Central memory CD4-positive, alpha-beta T cell (primary cell): Measurements from ENCODE around the gene MDK.

Experiments
- DNase-seq: peaks from one replicate; pipeline ENCODE4 v3.0.0; 2022

The MDK gene

DNA sequence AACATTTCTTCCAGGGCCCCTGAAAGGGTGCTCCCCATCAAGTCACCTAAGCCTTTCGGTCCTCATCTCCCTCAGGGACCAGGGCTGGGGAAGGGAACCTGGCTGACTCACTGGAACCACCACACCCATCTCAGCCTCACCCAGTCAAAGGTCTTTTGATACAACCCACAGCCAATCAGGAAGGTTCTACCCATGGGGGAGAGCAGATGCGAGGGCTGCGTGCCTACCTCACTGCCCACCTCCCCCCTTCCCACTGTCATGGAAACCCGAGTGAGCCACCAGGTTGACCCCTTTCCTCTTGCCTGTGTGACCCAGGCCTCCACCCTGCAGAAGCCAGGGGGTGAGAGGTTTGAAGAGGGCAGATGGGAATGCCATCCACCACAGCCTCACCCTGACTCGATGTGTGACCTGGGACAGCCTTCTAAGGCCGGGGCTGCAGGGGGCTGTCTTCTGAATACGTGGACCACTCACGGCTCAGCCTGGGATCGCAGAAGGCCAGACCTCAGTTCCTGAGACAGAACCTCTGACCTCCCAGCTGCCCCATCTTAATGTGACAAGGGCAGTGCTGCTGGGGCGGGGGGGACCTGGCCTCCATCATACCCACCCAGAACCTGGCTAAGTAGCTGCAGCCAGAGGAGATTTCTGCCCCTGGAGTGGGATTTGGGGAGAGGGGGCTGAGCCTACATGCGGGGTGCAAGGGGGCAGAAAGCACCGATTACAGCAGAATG is 2.7 kb downstream of the MDK start:
- no peak for DNase-seq

DNA sequence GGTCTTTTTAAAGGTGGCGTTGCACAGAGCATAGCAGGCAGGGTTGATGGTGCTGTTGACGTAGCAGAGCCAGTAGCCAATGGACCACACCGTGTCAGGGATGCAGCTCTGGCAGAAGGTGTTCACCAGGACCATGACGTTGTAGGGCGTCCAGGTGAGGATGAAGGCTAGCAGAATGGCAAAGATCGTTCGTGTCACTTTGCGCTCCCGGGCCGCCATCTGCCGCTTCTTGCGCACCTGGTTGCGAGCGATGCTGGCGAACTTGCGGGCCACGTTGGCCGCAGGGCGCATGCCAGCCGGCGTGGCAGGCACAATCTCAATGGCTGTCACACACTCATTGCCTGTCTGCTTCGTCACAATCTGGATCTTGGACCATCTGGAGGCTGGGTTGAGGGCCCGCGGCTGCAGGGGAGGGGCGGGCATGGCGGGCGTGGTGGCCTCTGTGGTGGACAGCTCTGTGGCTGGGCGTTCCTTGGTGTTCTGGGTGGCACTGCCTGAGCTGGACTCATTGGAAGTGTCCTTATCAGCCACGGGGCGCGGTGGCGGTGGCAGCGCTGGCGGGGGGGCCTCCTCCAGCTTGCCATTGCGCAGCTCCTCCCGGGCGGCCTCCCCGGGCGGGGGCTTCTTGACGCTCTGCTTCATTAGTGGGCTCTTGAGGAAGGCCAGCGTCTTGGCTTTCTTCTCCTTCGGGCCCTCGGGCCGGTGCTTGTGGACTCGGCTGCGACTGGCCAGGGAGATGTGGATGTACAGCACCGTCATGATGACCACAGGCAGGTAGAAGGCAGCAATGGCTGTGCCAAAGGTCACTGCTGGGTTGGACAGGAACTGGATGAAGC is 3.9 kb downstream of the MDK start:
- DNase-seq = no peak

DNA sequence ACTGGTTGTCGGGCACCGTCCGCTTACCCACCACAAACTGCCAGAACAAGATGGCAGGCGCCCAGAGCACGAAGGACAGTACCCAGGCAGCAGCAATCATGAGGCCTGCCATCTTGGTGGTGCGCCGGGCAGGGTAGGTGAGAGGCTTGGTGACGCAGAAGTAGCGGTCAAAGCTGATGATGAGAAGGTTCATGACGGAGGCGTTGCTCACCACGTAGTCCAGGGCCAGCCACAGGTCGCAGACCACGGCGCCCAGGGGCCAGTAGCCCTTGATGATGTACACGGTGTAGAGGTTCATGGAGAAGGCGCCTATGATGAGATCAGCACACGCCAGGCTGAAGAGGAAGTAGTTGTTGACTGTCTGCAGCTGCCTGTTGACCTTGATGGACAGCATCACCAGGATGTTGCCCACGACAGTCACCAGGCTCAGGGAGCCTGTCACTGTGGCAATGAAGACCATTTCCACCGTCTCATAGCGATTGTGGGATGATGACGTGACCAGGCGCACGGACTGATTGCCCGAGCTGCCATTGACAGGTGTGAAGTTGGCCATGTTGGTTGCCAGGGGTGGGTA is 4.6 kb downstream of the MDK start:
- DNase-seq = no peak

DNA sequence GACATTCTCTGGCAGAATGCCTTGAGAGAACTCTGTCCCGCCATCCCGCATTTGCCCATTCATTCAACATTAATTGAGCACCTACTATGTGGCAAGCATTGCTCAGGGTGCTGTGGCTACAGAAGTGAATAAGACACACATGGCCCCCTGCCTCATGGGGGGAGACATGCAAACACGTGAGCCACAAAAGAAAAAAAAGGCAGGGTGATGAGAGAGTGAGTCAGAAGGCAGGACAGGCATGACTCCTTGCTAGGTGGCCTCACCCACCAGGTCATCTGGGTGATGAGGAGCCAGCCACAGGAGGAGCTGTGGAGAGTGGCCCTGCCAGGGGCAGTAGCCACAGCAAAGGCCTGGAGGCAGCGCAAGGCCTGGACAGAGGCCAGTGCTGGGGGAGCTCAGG is 5.2 kb downstream of the MDK start:
- DNase-seq = no peak

DNA sequence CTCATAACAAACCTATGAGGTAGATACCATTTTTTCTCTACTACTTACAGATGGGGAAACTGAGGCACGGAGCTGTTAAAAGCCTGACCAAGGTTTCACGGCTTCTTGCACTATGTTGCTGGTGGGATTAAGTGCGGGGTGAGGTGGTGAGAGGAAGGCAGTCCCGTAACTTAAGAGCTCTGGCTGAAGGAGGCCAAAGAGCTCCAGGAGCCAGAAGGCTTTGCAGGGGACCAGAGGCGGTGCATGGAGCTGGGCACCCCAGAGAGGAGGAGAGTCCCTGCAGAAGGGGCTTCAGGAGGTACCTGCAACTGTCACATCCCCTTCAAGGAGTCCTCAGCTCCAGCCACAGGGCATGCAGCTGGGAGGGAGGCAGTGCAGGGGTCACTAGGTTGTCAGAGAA is 6.0 kb downstream of the MDK start:
- no peak for DNase-seq

DNA sequence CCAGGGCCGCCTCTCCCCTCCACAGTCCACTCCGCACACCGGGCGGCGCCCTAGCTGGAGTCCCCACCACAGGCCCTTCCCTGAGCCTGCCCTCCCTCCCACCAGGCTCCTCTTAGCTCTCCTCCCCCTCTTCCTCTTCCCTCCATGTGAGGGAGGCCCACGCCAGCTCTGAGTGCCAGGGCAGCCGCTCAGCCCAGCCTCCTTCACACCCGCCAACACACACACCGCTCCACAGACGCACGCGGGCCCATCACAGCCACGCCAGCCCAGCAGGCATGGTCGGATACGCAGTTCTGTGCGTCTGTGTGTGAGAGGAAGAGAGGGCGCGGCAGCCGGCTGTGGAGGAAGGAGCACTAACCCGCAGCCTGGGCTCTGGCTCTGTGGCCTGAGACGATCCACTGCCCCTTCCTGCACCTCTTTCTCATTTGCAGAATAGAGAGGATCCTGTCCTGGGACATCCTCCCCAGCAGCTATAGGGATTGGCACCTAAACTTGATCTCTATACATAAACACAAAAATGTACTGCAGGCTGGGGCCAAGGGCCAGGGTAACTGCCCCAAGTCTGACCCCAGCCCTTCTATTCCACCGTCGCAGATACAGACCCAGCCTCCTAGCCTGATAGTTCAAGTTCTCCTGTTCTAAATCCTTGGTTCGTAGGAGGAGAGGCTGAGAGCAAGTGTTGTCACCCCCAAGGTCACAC is 6.6 kb downstream of the MDK start:
- DNase-seq = no peak

DNA sequence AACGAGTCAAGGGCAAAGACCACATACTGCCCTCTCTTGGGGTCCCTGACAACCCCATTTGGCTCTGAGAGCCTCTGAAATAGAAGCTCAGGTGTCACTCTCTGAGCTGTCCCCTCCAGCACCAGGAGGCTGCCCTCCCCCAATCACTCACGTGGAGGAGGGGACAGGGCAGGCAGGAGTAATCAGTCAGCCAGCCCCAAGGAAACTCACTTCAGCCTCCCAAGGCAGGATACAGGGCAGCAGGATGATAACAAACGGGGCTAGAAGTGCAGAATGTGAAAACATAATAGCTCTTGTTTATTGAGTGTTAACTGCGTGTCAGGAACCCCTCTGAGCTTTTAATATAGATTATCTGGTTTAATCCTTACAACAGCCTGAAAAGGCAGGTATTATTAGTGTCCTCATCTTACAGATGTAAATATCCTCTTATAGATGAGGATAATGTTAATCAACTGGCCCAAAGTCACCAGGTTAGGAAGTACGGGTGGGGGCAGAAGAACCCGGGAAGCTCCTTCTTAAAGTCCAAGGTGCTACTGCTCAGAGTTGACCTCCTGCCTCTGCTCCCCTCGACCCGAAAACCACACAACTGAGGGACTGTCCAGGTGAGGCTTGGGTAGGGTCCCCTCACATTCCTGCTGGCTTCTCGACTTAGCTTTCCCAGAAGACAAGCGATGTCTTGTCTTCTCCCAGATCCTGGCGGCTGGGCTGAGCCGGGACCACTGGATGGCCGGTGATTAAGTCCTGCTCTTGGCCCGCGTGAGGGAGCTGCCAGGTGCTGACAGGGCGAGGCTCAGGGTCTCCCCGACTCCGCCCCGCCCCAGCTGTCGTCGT is 7.4 kb downstream of the MDK start:
- DNase-seq = no peak

DNA sequence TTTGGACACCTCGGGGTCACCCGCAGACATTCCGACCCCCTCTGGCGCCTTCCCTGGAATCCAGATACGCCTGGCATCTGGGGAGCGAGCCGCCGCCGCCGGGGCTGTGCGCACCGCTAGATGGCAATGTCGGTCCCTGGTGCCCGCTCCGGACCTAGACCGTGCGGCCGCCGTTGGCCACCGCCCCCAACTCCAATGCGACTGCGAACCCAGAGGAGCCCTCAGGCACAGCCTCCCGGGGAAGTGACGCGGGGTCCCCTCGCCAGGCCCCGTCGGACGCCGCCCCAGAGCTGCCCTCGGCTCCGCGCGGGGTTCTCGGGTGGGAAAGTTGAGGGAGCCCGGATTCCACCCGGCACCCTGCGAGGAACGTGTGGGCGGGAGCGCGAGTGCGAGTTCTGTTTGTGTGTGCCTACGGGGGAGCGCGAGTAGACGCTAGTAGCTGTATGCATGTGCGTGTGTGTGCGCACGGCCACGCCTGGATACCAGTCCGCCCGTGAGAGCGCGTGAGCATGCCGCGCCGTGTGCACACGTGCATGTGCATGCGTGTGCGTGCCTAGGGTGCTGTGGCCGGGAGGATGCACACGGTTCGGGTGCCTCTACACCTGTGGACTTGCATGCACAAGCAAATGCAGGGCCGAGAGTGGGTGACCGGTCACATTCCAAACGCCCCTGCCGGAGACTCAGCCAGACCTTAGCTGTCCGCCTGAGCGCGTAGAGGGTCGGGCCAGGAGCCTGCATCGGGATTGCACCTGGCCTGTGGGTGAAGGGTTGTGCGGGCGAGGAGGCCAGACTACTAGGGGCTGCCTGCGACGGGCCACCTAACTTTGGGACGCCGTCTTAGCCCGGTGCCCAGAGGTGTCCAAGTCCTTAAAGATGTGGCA is 8.2 kb downstream of the MDK start:
- DNase-seq = no peak

DNA sequence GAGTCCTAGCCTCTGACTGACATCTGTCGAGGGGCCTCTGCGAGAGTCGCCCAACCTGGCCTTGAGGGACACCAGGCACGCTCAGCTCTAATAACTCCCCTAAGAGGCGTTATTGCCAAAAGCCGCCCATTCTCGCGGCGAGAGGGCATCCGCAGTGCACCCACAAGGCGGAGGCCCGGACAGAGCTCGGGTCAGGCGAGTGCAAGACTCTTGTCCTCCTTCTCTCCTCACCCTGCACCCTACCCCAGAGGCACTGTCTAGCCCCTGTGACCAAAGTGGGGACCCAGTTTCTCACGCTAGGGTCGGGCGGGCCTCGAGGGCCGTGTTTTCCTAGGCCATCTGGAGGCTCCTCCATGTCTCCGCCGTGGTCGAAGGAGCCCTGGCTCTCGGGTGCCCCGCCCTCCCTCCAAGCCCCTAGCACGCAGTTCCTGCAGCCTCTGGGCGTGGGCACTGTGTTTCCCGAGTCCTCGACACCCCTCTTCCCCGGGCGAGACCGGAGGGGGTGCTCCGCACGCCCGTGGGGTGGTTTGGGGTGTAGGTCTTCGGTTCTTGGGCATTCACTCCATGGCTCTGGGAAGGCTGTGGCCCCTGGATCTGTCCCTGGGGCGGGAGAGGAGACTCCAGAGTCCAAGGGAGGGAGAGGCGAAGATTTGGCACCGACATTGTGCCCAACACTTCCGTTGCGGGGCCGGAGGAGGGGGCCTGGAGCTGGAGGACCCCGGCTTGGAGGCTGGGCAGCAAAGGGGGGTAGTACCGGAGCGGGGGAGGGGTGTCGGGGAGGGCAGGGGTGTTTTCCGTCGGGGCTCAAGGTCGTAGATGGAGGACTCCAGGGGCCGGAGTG is 9.1 kb downstream of the MDK start:
- DNase-seq = no peak

DNA sequence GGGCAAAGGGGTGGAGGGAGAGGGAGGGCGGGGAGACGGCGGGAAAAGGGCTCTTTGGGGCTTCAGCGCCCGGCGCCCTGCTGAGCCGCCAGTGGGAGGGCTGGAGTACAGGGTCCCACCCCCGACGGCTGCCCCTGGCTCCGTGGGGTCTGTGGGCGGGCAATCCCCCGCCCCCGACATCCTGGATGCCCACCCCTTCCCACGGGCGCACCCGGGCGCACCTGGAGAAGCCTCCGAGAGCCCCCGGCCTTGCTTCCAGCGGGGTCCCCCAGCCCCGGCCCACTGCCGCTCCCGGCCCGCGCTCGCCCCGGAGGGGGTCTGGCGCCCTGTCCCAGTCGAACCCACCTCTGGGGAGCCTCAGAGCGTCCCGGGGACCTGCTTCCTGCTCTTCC is 9.7 kb downstream of the MDK start:
- DNase-seq = no peak

DNA sequence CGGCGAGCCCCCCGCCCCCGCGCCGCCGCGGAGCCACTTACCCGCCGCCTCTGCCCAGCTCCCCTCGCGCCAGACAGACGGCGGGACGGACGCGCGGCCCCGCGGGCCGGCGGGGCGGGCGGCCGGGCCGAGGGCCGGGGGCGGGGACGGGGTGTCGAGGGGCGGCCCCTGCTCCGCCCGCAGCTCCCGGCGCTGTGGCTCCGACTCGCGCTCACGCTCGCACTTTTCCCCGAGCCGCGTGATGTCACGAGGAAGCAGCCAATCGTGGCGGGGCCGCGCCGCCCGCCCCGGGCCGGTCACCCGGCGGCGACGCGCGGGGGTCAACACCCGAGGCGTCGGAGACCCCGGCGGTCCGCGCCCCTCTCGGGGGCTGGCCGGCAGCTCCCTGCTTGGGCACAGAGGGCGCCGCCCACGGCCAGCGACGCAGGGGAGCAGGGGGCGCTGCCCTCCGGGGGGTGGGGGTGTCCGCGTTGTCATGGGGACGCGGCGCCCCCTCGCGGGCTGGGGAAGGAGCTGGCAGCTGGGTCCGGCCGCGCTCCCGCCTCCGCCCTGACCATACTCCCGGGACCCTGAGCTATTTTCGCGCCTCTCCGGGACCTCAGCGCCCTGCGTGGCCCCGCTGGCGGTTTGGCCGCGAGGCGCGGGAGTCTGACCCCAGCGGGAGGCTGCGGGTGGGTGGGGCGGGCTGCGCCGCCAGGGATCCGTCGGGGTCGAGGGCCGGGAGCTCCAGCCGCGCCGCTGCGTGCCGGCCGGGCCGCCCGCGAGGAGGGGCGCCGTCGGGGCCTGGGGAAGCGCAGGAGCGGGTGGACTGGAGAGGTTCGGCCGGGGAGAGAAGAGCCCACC is 10.3 kb downstream of the MDK start, which contains the start of gene CHRM4:
Gene CHRM4, minus strand, starts transcription at position 199 of the 843 bp plus-strand sequence. CDS start 5,219 bp downstream, outside the sequence.
- DNase-seq = no peak

DNA sequence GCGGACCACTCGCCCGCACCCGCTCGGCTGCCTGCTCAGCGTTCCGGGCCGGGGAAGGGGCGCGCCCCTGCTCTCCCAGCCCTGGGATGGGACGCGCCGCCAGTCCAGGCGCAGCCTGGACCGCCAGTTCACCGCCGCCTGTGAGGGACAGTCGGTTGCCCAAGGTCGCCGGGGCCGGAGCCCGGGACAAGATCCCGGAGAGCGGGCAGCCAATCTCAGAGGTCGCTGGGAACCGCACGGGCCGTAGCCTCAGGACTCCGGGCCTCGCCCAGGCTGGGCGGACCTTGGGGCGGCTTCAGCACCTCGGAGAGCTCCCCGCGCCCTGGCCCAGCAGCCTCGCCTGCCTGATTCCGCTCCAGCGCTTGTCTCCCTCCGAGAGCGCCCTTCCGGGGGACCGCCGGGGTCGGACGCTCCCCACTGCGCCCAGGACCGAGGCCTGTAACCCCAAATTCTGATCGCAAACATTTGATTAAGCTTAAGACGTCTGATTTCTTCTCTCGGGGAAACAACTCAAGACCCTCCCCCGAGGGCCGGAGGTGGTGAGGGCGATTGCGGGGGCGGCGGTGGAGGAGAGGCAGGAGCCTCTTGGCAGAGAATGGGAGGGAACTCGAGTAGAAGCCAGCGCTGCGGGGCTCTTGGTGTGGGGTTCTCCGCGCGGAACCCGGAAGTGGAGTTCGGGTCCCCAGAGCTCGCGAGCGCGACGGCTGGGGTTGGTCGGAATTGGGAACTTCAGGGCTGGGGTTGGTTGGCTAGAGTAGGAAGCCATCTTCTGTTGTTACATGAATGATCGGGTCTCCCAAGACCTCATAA is 11.2 kb downstream of the MDK start:
- DNase-seq = peak; percentile 72

DNA sequence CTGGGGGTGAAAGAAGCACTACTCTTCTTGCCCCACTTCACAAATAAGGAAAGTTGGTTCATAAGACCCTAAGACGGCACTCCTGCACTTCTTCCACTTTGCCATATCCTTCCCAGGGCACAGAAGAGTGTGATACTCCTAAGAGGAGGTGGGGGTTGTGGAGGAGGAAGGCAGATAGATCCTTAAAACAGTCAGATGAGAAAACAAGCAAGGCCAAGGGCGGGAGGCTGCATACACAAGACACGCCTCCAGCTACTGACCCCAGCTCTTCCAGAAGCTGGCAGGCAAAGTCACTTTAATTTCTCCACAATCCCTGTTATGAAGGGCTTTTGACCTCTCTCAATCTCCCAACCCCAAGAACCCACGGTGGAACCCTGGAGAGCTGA is 11.8 kb downstream of the MDK start:
- DNase-seq = no peak

DNA sequence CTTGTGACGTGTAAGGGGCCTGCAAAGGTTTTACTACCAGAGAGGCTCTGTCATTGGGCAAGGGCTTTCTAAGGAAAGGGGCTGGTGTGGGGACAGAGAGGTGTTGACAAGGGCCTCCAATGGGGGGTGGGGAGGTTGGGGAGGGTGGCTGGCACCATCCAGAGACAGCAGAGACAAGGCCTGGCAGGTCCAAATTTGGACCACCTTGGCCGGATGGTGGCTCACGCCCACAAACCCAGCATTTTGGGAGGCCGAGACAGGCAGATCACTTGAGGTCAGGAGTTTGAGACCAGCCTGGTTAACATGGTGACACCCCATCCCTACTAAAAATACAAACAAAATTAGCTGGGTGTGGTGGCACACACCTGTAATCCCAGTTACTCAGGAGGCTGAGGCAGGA is 12.3 kb downstream of the MDK start:
- no peak for DNase-seq

DNA sequence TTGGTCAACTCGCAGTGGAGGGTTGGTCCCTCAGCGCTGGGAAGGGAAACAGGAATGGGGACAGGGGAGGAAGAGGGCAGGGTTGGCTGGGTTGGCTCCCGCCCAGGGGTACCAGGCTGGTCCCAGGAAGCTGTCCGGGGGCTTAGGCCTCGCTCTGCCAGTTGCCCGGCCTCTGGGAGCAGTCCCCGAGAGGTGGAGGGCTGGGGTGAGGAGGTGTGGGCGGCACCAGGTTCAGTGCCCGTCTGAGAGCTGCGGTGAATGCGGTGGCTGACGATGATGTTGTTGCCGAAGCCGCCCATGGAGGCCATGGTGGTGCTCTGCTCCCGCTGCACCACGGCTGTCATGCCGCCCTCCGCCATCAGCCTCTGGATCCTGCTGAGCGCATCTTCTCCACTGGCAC is 16.1 kb downstream of the MDK start:
- no peak for DNase-seq

DNA sequence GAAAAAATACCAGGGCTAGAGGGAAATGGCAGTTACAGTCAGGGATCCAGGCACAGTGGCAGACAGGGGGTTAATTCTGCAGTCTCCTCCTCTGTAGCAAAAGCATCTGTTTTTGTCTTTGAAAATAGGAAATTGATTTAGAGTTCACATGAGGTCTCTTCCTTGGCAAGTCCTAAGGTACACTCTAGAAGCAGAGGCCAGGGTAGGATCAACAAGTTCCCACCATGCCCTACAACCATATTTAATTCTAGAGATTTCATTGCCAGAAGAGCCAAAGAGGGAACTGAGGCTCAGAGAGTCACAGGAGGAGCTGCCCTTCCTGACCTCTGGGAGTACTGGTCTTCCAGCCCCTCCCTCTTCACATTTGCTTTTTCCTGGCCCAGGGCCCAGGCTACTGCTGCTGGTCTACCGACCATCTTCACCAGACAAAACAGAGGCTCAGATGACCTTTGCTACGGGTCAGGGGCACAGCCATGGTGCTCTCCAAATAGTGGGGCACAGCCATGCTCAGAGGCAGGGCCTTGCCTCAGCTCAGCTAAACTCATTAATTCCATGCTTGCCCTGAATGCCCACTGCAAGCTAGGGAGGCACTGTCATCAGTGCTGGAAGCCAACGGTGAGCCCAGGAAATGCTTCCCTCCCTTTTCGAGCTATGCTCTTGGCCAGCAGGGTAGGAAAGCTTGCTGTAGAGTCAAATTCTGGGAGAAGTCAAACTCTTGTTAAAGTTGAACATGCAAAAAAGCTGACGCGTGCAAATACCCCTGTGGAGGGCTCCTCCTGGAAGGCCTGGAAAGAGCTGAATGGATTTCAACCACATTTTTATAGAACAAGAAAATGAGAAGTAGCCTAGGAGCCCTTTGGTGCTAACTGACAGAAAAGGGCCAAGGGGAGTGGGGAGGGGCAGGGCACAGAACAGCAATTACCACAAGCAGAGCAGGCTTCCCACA is 21.8 kb downstream of the MDK start:
- DNase-seq = no peak

DNA sequence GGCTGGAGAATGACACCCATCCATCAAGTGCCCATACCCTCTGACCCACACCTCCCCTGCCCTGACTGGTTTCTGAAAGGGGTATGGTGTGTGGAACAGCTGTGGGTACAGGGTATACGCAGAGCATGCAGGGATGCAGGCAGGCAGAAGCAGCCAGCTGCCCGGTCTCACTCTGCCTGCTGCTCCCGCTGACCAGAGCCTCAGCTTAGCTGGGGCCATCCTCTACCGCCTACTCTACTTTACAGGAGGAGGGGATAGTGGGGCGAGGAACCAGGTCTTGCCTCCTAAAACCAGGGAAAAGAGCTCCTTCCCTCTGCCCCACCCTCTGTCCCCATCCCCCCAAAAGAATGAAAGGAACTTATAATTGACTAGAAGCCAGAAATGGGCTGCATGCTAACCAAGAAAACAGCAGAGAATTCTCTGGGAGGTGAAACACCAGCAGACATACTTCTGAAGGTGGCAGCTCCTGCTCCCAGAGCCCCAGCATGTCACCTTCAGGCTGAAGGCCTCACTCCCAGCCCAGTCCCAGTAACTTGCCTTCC is 23.1 kb downstream of the MDK start:
- no peak for DNase-seq
